A549 (cell line): ENCODE measurements around the gene GSTM5.

Experiments
- ESRRA ChIP-seq: fragments of 150-350 bp; IDR thresholded peaks from 2 replicates; pipeline ENCODE4 v1.6.1; 2014; ENCODE audit warnings: mild to moderate bottlenecking, low read length, borderline replicate concordance
- FOSL2 ChIP-seq, 2 experiments: fragments of 450-650 bp in 1 of 2; fragments of >200 bp in 1 of 2; sonication (Bioruptor Twin) in 1 of 2; formaldehyde crosslinking; IDR thresholded peaks; 2 replicates each; pipeline versions ENCODE4 v1.5.0 to v1.6.1; 2016 to 2020; ENCODE audit warnings: mild to moderate bottlenecking in 1 of 2, moderate library complexity in 1 of 2
- KDM1A ChIP-seq: fragments of 200-600 bp; sonication (generic); IDR thresholded peaks from 2 replicates; pipeline ENCODE4 v1.6.1; 2016; ENCODE audit warnings: low read depth, mild to moderate bottlenecking
- MYC ChIP-seq: IDR thresholded peaks from 2 replicates; pipeline ENCODE4 v1.6.1; 2012; ENCODE audit warnings: mild to moderate bottlenecking, inconsistent platforms, low read length, improper control_type of control experiment, borderline replicate concordance
- POLR2A ChIP-seq: IDR thresholded peaks from 2 replicates; pipeline ENCODE4 v1.6.1; 2012; ENCODE audit warnings: mild to moderate bottlenecking, low read length
- RAD21 ChIP-seq, 2 experiments: fragments of >200 bp in 1 of 2; sonication (Bioruptor Twin) in 1 of 2; formaldehyde crosslinking in 1 of 2; IDR thresholded peaks in 1 of 2; conservative IDR thresholded peaks in 1 of 2; 2 replicates in 1 of 2; 3 replicates in 1 of 2; pipeline ENCODE4 v1.6.1; 2012 to 2018; ENCODE audit warnings: inconsistent platforms in 1 of 2
- ZC3H11A ChIP-seq: fragments of 450-650 bp; IDR thresholded peaks from 2 replicates; pipeline ENCODE4 v1.6.1; 2014; ENCODE audit warnings: antibody characterized with exemption, mild to moderate bottlenecking
- TF ChIP-seq, protein P1 (sequence below): IDR thresholded peaks from 2 replicates; pipeline ENCODE4 v1.6.1; 2012
- TF ChIP-seq, protein P2 (sequence below): fragments of >200 bp; sonication (Bioruptor Twin); formaldehyde crosslinking; IDR thresholded peaks from 3 replicates; pipeline ENCODE4 v1.5.1; 2016

GRCh38 chr1:109705411-109705810 lies 6.6 kb upstream of the GSTM5 start:
- TF ChIP-seq, protein P1, sequence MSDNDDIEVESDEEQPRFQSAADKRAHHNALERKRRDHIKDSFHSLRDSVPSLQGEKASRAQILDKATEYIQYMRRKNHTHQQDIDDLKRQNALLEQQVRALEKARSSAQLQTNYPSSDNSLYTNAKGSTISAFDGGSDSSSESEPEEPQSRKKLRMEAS, result no peak
- TF ChIP-seq, protein P2, sequence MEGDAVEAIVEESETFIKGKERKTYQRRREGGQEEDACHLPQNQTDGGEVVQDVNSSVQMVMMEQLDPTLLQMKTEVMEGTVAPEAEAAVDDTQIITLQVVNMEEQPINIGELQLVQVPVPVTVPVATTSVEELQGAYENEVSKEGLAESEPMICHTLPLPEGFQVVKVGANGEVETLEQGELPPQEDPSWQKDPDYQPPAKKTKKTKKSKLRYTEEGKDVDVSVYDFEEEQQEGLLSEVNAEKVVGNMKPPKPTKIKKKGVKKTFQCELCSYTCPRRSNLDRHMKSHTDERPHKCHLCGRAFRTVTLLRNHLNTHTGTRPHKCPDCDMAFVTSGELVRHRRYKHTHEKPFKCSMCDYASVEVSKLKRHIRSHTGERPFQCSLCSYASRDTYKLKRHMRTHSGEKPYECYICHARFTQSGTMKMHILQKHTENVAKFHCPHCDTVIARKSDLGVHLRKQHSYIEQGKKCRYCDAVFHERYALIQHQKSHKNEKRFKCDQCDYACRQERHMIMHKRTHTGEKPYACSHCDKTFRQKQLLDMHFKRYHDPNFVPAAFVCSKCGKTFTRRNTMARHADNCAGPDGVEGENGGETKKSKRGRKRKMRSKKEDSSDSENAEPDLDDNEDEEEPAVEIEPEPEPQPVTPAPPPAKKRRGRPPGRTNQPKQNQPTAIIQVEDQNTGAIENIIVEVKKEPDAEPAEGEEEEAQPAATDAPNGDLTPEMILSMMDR, result no peak
- no peak for TF ChIP-seq RAD21 (conservative IDR thresholded peaks at IDR 0.05 in 1 of 2, IDR thresholded peaks at IDR 0.05 in 1 of 2)
- TF ChIP-seq KDM1A, result no peak
- TF ChIP-seq ZC3H11A, result no peak
- TF ChIP-seq MYC, result no peak
- TF ChIP-seq ESRRA, result no peak
- TF ChIP-seq POLR2A, result no peak
- no peak for TF ChIP-seq FOSL2 (IDR thresholded peaks at IDR 0.05)
- no peak for TF ChIP-seq FOSL2 (CRISPR knock-in tag; IDR thresholded peaks at IDR 0.05)
